H9 (cell line): ENCODE data around the gene DXO. TPM values are rescaled to one million over a fixed set of nuclear protein-coding genes. Genes with fewer than 3 reads are reported as not detected.
A peak's percentile ranks its signal among the peaks of the same experiment; 100 is the strongest.

Source experiments
- DNase-seq: peaks from one replicate; pipeline ENCODE4 v3.0.0-alpha.2; 2017
- H2AFZ ChIP-seq: one replicate; pipeline ENCODE4 v1.6.1; 2013; ENCODE audit warnings: mild to moderate bottlenecking, low read length, control low read depth, moderate library complexity
- H2AK5ac ChIP-seq: 2 replicates; pipeline ENCODE4 v1.6.1; 2013; ENCODE audit warnings: low read length, control low read depth, mixed read lengths; ENCODE audit not compliant: insufficient read length
- H2BK120ac ChIP-seq: one replicate; pipeline ENCODE4 v1.6.1; 2013; ENCODE audit warnings: low read depth, mild to moderate bottlenecking, low read length, control low read depth, inconsistent platforms; ENCODE audit not compliant: poor library complexity, severe bottlenecking
- H2BK12ac ChIP-seq: 2 replicates; pipeline ENCODE4 v1.6.1; 2013; ENCODE audit warnings: low read length, control low read depth, mixed read lengths, low read depth; ENCODE audit not compliant: insufficient read length
- H2BK15ac ChIP-seq: 2 replicates; pipeline ENCODE4 v1.6.1; 2013; ENCODE audit warnings: low read depth, low read length, control low read depth
- H2BK20ac ChIP-seq: one replicate; pipeline ENCODE4 v1.6.1; 2013; ENCODE audit warnings: low read depth, mild to moderate bottlenecking, low read length, control low read depth, inconsistent platforms; ENCODE audit not compliant: poor library complexity, severe bottlenecking
- H2BK5ac ChIP-seq: 2 replicates; pipeline ENCODE4 v1.6.1; 2013; ENCODE audit warnings: low read length, control low read depth, mixed read lengths; ENCODE audit not compliant: insufficient read length
- H3K14ac ChIP-seq: 2 replicates; pipeline ENCODE4 v1.6.1; 2013; ENCODE audit warnings: low read length, control low read depth; ENCODE audit not compliant: insufficient read depth
- H3K18ac ChIP-seq: 2 replicates; pipeline ENCODE4 v1.6.1; 2013; ENCODE audit warnings: low read depth, mild to moderate bottlenecking, mixed read lengths, low read length, control low read depth; ENCODE audit not compliant: insufficient read length
- H3K23ac ChIP-seq: 2 replicates; pipeline ENCODE4 v1.6.1; 2013; ENCODE audit warnings: low read length, control low read depth, mixed read lengths, low read depth; ENCODE audit not compliant: insufficient read length
- H3K23me2 ChIP-seq: 2 replicates; pipeline ENCODE4 v1.6.1; 2013; ENCODE audit warnings: low read depth, mild to moderate bottlenecking, mixed read lengths, low read length, control low read depth; ENCODE audit not compliant: insufficient read length, poor library complexity, severe bottlenecking
- H3K27ac ChIP-seq: 2 replicates; pipeline ENCODE4 v1.5.1; 2013; ENCODE audit warnings: low read length, control low read depth, mixed read lengths, low read depth; ENCODE audit not compliant: insufficient read length
- H3K27me3 ChIP-seq: 2 replicates; pipeline ENCODE4 v1.6.1; 2013; ENCODE audit warnings: low read length, control low read depth, inconsistent platforms; ENCODE audit not compliant: insufficient read depth
- H3K4ac ChIP-seq: 2 replicates; pipeline ENCODE4 v1.6.1; 2013; ENCODE audit warnings: low read depth, mild to moderate bottlenecking, control low read depth, inconsistent platforms, low read length, moderate library complexity
- H3K4me1 ChIP-seq: 2 replicates; pipeline ENCODE4 v1.6.1; 2013; ENCODE audit warnings: low read length, control low read depth, inconsistent platforms; ENCODE audit not compliant: insufficient read depth
- H3K4me2 ChIP-seq: 2 replicates; pipeline ENCODE4 v1.6.1; 2013; ENCODE audit warnings: low read length, control low read depth, mixed read lengths; ENCODE audit not compliant: insufficient read length, insufficient read depth
- H3K56ac ChIP-seq: 2 replicates; pipeline ENCODE4 v1.6.1; 2013; ENCODE audit warnings: low read depth, mild to moderate bottlenecking, mixed read lengths, low read length, control low read depth; ENCODE audit not compliant: insufficient read length
- H3K79me1 ChIP-seq: 2 replicates; pipeline ENCODE4 v1.6.1; 2013; ENCODE audit warnings: low read depth, mild to moderate bottlenecking, moderate library complexity, low read length, control low read depth, inconsistent platforms; ENCODE audit not compliant: insufficient read depth, poor library complexity, severe bottlenecking
- H3K79me2 ChIP-seq: 2 replicates; pipeline ENCODE4 v1.6.1; 2013; ENCODE audit warnings: low read length, control low read depth, inconsistent platforms; ENCODE audit not compliant: insufficient read depth
- H3K9ac ChIP-seq: 2 replicates; pipeline ENCODE4 v1.6.1; 2013; ENCODE audit warnings: low read length, control low read depth, mixed read lengths; ENCODE audit not compliant: insufficient read length; ENCODE audit errors: extremely low read depth
- H3K9me3 ChIP-seq: one replicate; pipeline ENCODE4 v1.6.1; 2013; ENCODE audit warnings: low read depth, low read length, inconsistent platforms; ENCODE audit not compliant: control insufficient read depth
- H3T11ph ChIP-seq: one replicate; pipeline ENCODE4 v1.6.1; 2013; ENCODE audit warnings: mild to moderate bottlenecking, low read length, control low read depth, inconsistent platforms
- H4K20me1 ChIP-seq: one replicate; pipeline ENCODE4 v1.6.1; 2013; ENCODE audit not compliant: control insufficient read depth, insufficient read length, insufficient read depth
- H4K5ac ChIP-seq: 2 replicates; pipeline ENCODE4 v1.6.1; 2013; ENCODE audit warnings: low read depth, mild to moderate bottlenecking, mixed read lengths, low read length, control low read depth; ENCODE audit not compliant: insufficient read length
- H4K8ac ChIP-seq: replicated peaks from 2 replicates; pipeline ENCODE4 v1.6.1; 2013; ENCODE audit warnings: low read length, control low read depth, mixed read lengths, low read depth; ENCODE audit not compliant: insufficient read length
- H4K91ac ChIP-seq: 2 replicates; pipeline ENCODE4 v1.6.1; 2013; ENCODE audit warnings: low read depth, mild to moderate bottlenecking, moderate library complexity, mixed read lengths, low read length, control low read depth; ENCODE audit not compliant: insufficient read length
- H3K27ac Mint-ChIP-seq, 3 experiments: 2 replicates in 2 of 3; 3 replicates in 1 of 3; pipeline ENCODE4 v1.8.0; 2020 to 2021; ENCODE audit warnings: mixed read lengths in 3 of 3, mild to moderate bottlenecking in 1 of 3, moderate library complexity in 1 of 3
- H3K27me3 Mint-ChIP-seq: 2 replicates; pipeline ENCODE4 v1.8.0; 2021; ENCODE audit warnings: low read depth, mild to moderate bottlenecking, moderate library complexity, mixed read lengths
- H3K36me3 Mint-ChIP-seq, 3 experiments: 2 replicates in 2 of 3; 3 replicates in 1 of 3; pipeline ENCODE4 v1.8.0; 2020 to 2021; ENCODE audit warnings: low read depth in 3 of 3, mixed read lengths in 3 of 3; ENCODE audit not compliant: insufficient read depth in 1 of 3
- H3K4me1 Mint-ChIP-seq, 2 experiments: 2 replicates each; pipeline ENCODE4 v1.8.0; 2020; ENCODE audit warnings: mixed read lengths in 2 of 2
- H3K4me3 Mint-ChIP-seq, 2 experiments: 2 replicates in 1 of 2; 3 replicates in 1 of 2; pipeline ENCODE4 v1.8.0; 2020 to 2021; ENCODE audit warnings: mild to moderate bottlenecking in 2 of 2, mixed read lengths in 2 of 2, moderate library complexity in 1 of 2
- H3K9me3 Mint-ChIP-seq, 2 experiments: 2 replicates in 1 of 2; 3 replicates in 1 of 2; pipeline ENCODE4 v1.8.0; 2020; ENCODE audit warnings: mild to moderate bottlenecking in 2 of 2, mixed read lengths in 2 of 2, moderate library complexity in 1 of 2
- CTCF ChIP-seq: fragments of 200-600 bp; sonication (generic); conservative IDR thresholded peaks from 3 replicates; pipeline ENCODE4 v1.8.0; 2021; ENCODE audit warnings: antibody characterized with exemption, mild to moderate bottlenecking
- WGBS: extraction: QIAGEN DNeasy Blood & Tissue Kit; methylation state at CpG from one replicate; pipeline ENCODE4 v1.1.7; 2013; ENCODE audit warnings: missing lambda C conversion rate, low lambda C conversion rate, mixed read lengths; ENCODE audit not compliant: insufficient read length; ENCODE audit errors: extremely low coverage; 5-methylcytosine and 5-hydroxymethylcytosine counted together
- total RNA-seq: library from RNA; stranded (reverse); gene quantifications from 2 replicates; pipeline ENCODE4 v1.2.1, GENCODE V29; 2021

Gene DXO
- total RNA-seq, 1 experiment from 2014 or later: 21.6 TPM

GRCh38 chr6:31945507-31946369 is 26.2 kb downstream of the DXO start, which contains the start of gene CFB:
TSS of gene CFB (plus strand) at chr6:31946095. CDS start at chr6:31946222, 127 bp downstream.
- H3K9me3 Mint-ChIP-seq: no peaks in the 10 kb centered on the region
- no peak within 1 kb of the TSS for H3K27ac ChIP-seq
- H2BK5ac ChIP-seq: no peak within 1 kb of the TSS
- DNase-seq: peak; percentile 66
- H2AFZ ChIP-seq: no peak within 1 kb of the TSS
- no peak within 1 kb of the TSS for H2BK15ac ChIP-seq
- H2BK20ac ChIP-seq: no peak within 1 kb of the TSS
- no peaks in the 10 kb centered on the region for H3K23me2 ChIP-seq
- H3K9ac ChIP-seq: no peak within 1 kb of the TSS
- H4K8ac ChIP-seq: no peak within 1 kb of the TSS
- H4K20me1 ChIP-seq: peaks cover 2% of the 10 kb centered on the region
- WGBS: no CpG with 5 or more reads among the region's 11 CpGs
- no peak within 1 kb of the TSS for H4K5ac ChIP-seq
- no peak within 1 kb of the TSS for H2BK12ac ChIP-seq
- no peaks in the 10 kb centered on the region for H3K9me3 ChIP-seq
- H3K4me1 ChIP-seq: no peaks in the 10 kb centered on the region
- peaks cover 5 to 9% of the 10 kb centered on the region in 2 experiments; a peak in 3 of 4 replicates for H3K4me1 Mint-ChIP-seq
- no peaks in the 10 kb centered on the region for H3K27me3 ChIP-seq
- no peak within 1 kb of the TSS for H3K23ac ChIP-seq
- H3K27me3 Mint-ChIP-seq: peaks cover 57% of the 10 kb centered on the region
- H3K36me3 Mint-ChIP-seq: peaks cover 0 to 5% (median 1%) of the 10 kb centered on the region in 3 experiments; a peak in 5 of 7 replicates
- H3T11ph ChIP-seq: no peak within 1 kb of the TSS
- H3K79me1 ChIP-seq: no peaks in the 10 kb centered on the region
- no peak within 1 kb of the TSS for H3K4ac ChIP-seq
- H3K4me3 Mint-ChIP-seq: no peak within 1 kb of the TSS
- H3K4me2 ChIP-seq: no peak within 1 kb of the TSS
- H3K56ac ChIP-seq: no peak within 1 kb of the TSS
- H2AK5ac ChIP-seq: no peak within 1 kb of the TSS
- peak within 1 kb of the TSS in 2 of 3 experiments; percentile 15 to 87; a peak in 4 of 7 replicates for H3K27ac Mint-ChIP-seq
- H3K18ac ChIP-seq: no peak within 1 kb of the TSS
- no peak within 1 kb of the TSS for H3K14ac ChIP-seq
- no peak within 1 kb of the TSS for H2BK120ac ChIP-seq
- no peak within 1 kb of the TSS for H4K91ac ChIP-seq
- H3K79me2 ChIP-seq: no peaks in the 10 kb centered on the region
- no peak for TF ChIP-seq CTCF
